ENCODE data around the gene NLGN4X. TPM values are rescaled to one million over a fixed set of nuclear protein-coding genes. Genes with fewer than 3 reads are reported as not detected.
A peak's percentile ranks its signal among the peaks of the same experiment; 100 is the strongest.

Gene NLGN4X
- total RNA-seq, 4 donors from 2014 or later: 6.3 to 11.7 (median 10.1) TPM

GRCh38 chrX:5958523-5958922, 270.1 kb downstream of the NLGN4X start:
- H3K36me3 ChIP-seq: no peaks in the 10 kb centered on the region
- TF ChIP-seq EP300 (IDR thresholded peaks at IDR 0.05) (no peak), CTCF (IDR thresholded peaks at IDR 0.05) (no peak), POLR2A (IDR thresholded peaks at IDR 0.05) (no peak)
- no peaks in the 10 kb centered on the region for H3K4me1 ChIP-seq
- WGBS, 2 donors: 90 to 94% methylated on average over 2 of the region's 2 CpGs
- no peaks in the 10 kb centered on the region for H3K9me3 ChIP-seq
- no peak overlapping the region for H3K27ac ChIP-seq
- DNase-seq (ENCODE audit: low spot score in 2 of 2): no peak
- H3K27me3 ChIP-seq: no peaks in the 10 kb centered on the region
- H3K4me3 ChIP-seq: no peak overlapping the region

- whole genome bisulfite sequencing, 2 donors: 40 to 56% methylated on average over 3 of the region's 3 CpGs
- H3K4me3 ChIP-seq: no peak overlapping the region
- H3K9me3 ChIP-seq: no peaks in the 10 kb centered on the region
- no peaks in the 10 kb centered on the region for H3K36me3 ChIP-seq
- DNase-seq (ENCODE audit: low spot score in 2 of 2): no peak
- H3K4me1 ChIP-seq: no peaks in the 10 kb centered on the region
- no peaks in the 10 kb centered on the region for H3K27me3 ChIP-seq
- no peak for TF ChIP-seq POLR2A (IDR thresholded peaks at IDR 0.05)
- no peak for TF ChIP-seq CTCF (IDR thresholded peaks at IDR 0.05)
- no peak for TF ChIP-seq EP300 (IDR thresholded peaks at IDR 0.05)
- H3K27ac ChIP-seq: no peak overlapping the region
These were observed 271.2 kb downstream of the NLGN4X start for GRCh38 chrX:5957506-5957905.

- Histone ChIP-seq H3K36me3 (no peaks in the 10 kb centered on the region), H3K4me1 (no peaks in the 10 kb centered on the region), H3K9me3 (no peaks in the 10 kb centered on the region), H3K27ac (peak overlapping the region in 2 of 4 donors; percentile 67 to 76), H3K4me3 (no peak overlapping the region), H3K27me3 (no peaks in the 10 kb centered on the region)
- WGBS, 2 donors: 23 to 30% methylated on average over 6 of the region's 6 CpGs
- DNase-seq (ENCODE audit: low spot score in 2 of 2): peak in 1 of 2 donors; percentile 41
- TF ChIP-seq POLR2A (IDR thresholded peaks at IDR 0.05) (no peak), EP300 (IDR thresholded peaks at IDR 0.05) (peak in 1 of 2 donors; percentile 46)
These were observed 292.2 kb downstream of the NLGN4X start for GRCh38 chrX:5936438-5936837.

- Histone ChIP-seq H3K27ac (no peak overlapping the region), H3K9me3 (no peaks in the 10 kb centered on the region), H3K27me3 (no peaks in the 10 kb centered on the region), H3K4me1 (no peaks in the 10 kb centered on the region), H3K36me3 (no peaks in the 10 kb centered on the region), H3K4me3 (no peak overlapping the region)
- TF ChIP-seq EP300 (IDR thresholded peaks at IDR 0.05): no peak
- no peak for TF ChIP-seq POLR2A (IDR thresholded peaks at IDR 0.05)
- no peak for TF ChIP-seq CTCF (IDR thresholded peaks at IDR 0.05)
- no peak for DNase-seq (ENCODE audit: low spot score in 2 of 2)
- WGBS, 2 donors: 84 to 91% methylated on average over 2 of the region's 2 CpGs
These were observed 300.4 kb downstream of the NLGN4X start for GRCh38 chrX:5928224-5928623.

- 87 to 97% methylated on average over 5 of the region's 5 CpGs for WGBS, 2 donors
- no peak overlapping the region for H3K4me3 ChIP-seq
- DNase-seq (ENCODE audit: low spot score in 2 of 2): no peak
- TF ChIP-seq CTCF (IDR thresholded peaks at IDR 0.05): no peak
- TF ChIP-seq EP300 (IDR thresholded peaks at IDR 0.05): no peak
- TF ChIP-seq POLR2A (IDR thresholded peaks at IDR 0.05): no peak
- H3K9me3 ChIP-seq: no peaks in the 10 kb centered on the region
- H3K27me3 ChIP-seq: no peaks in the 10 kb centered on the region
- no peak overlapping the region for H3K27ac ChIP-seq
- H3K36me3 ChIP-seq: no peaks in the 10 kb centered on the region
- H3K4me1 ChIP-seq: no peaks in the 10 kb centered on the region
These were observed 311.7 kb downstream of the NLGN4X start for GRCh38 chrX:5916945-5917344.

GRCh38 chrX:5915783-5916182, 312.9 kb downstream of the NLGN4X start:
- Histone ChIP-seq H3K36me3 (no peaks in the 10 kb centered on the region), H3K4me1 (no peaks in the 10 kb centered on the region), H3K4me3 (no peak overlapping the region), H3K9me3 (no peaks in the 10 kb centered on the region), H3K27ac (no peak overlapping the region), H3K27me3 (no peaks in the 10 kb centered on the region)
- TF ChIP-seq EP300 (IDR thresholded peaks at IDR 0.05) (no peak), CTCF (IDR thresholded peaks at IDR 0.05) (no peak), POLR2A (IDR thresholded peaks at IDR 0.05) (no peak)
- 76 to 77% methylated on average over 1 of the region's 1 CpG for WGBS, 2 donors
- no peak for DNase-seq (ENCODE audit: low spot score in 2 of 2)
